KOPT-K1 (cell line): Measurements from ENCODE around the gene CPPED1.

Source experiments
- H3K27ac ChIP-seq: fragments of 200-600 bp; sonication (generic); 2 replicates; pipeline ENCODE4 v1.5.1; 2016; ENCODE audit warnings: antibody characterized with exemption, mild to moderate bottlenecking, low read depth, low read length; ENCODE audit not compliant: poor library complexity, severe bottlenecking
- H3K36me3 ChIP-seq: fragments of 200-600 bp; sonication (generic); 2 replicates; pipeline ENCODE4 v1.5.1; 2017; ENCODE audit warnings: antibody characterized with exemption, mild to moderate bottlenecking, low read length, moderate library complexity; ENCODE audit not compliant: insufficient read depth
- H3K9me3 ChIP-seq: fragments of 200-600 bp; sonication (generic); 2 replicates; pipeline ENCODE4 v1.5.1; 2017; ENCODE audit warnings: antibody characterized with exemption, low read length, mild to moderate bottlenecking; ENCODE audit not compliant: insufficient read depth, poor library complexity, severe bottlenecking

The CPPED1 gene

DNA sequence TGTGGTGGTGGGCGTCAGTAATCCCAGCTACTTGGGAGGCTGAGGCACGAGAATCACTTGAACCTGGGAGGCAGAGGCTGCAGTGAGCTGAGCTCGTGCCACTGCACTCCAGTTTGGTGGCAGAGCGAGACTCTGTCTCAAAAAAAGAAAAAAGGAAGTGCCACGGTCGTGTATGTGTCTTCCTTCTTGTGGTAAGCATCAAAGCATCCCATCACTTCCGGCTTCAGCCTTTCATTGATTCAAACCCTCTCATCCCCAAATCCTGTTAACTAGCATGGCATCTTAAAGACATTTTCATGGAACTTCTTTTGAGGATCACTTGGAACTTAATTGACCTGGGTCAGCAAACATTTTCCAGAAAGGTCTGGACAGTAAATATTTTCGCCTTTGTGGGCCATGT, 126.2 kb downstream of the CPPED1 start:
- no peak overlapping the region for H3K27ac ChIP-seq
- no peaks in the 10 kb centered on the region for H3K36me3 ChIP-seq
- no peaks in the 10 kb centered on the region for H3K9me3 ChIP-seq

DNA sequence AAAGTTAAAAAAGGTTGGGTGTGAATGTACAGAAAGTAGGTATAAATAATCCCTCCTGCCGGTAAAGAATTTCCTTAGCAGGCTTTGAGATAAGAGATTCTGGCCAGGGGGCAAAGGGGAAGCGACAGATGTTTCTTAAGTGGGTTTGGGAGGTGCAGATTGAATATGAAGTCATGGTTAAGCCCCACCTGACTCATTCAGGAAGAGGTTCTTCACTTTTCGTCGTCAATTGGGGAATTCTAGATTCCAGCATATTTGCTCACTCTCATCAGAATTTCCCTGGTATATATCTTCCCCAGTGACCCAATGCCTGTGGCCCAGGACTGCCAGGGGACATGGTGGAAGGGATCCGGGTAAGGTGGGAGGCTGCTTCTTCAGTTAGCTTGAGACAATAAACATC, 127.8 kb downstream of the CPPED1 start:
- H3K27ac ChIP-seq = no peak overlapping the region
- no peaks in the 10 kb centered on the region for H3K36me3 ChIP-seq
- no peaks in the 10 kb centered on the region for H3K9me3 ChIP-seq

DNA sequence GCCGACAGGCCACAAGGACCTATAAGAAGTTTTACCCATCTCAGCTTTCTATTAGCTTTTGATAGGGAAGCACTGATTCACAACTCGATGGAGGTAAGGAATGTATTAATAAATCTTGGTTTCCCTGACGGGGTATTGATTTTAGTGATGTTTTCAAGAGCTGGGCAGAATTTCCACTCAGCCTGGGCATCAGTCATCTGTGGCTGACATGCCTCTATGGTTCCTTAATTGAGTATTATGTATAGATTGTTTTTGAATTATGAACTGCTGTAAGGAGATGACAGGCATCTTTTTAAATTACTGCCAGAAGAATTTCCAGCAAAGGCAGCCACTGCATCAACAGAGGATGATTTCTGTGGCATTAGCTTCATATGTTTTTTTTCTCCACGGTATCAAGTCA, 128.6 kb downstream of the CPPED1 start:
- H3K36me3 ChIP-seq = no peaks in the 10 kb centered on the region
- H3K27ac ChIP-seq = no peak overlapping the region
- H3K9me3 ChIP-seq = no peaks in the 10 kb centered on the region

- H3K36me3 ChIP-seq = no peaks in the 10 kb centered on the region
- no peaks in the 10 kb centered on the region for H3K9me3 ChIP-seq
- H3K27ac ChIP-seq = no peak overlapping the region
Measured at GRCh38 chr16:12674524-12674923, 129.2 kb downstream of the CPPED1 start.

- H3K9me3 ChIP-seq = peaks cover 3% of the 10 kb centered on the region
- no peaks in the 10 kb centered on the region for H3K36me3 ChIP-seq
- no peak overlapping the region for H3K27ac ChIP-seq
Measured at GRCh38 chr16:12674071-12674470, 129.6 kb downstream of the CPPED1 start.

GRCh38 chr16:12673466-12673865, 130.2 kb downstream of the CPPED1 start:
- H3K36me3 ChIP-seq = no peaks in the 10 kb centered on the region
- H3K27ac ChIP-seq = no peak overlapping the region
- H3K9me3 ChIP-seq = peaks cover 9% of the 10 kb centered on the region

DNA sequence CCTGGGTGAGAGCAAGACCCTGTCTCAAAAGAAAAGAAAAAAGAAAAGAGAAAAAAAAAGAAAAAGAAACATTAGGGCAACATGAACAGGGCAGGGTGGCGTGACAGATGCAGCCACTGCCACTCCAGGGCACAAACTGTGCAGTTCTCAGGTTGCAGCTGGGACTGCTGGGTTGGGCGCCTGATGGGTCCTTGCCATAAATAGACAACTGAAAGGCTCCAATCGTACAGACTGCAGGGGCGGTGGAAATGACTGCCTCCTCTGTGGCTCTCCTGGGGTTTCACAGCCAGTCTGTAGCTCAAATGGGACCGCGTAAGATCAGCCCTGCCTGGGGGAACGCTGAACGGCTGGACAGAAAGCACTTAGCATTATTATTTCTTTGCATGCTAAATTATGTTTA, 130.7 kb downstream of the CPPED1 start:
- no peaks in the 10 kb centered on the region for H3K36me3 ChIP-seq
- H3K9me3 ChIP-seq = peaks cover 13% of the 10 kb centered on the region
- H3K27ac ChIP-seq = no peak overlapping the region

- Histone ChIP-seq H3K9me3 (peaks cover 31% of the 10 kb centered on the region), H3K27ac (no peak overlapping the region), H3K36me3 (no peaks in the 10 kb centered on the region)
Measured at GRCh38 chr16:12669908-12670307, 133.8 kb downstream of the CPPED1 start.

DNA sequence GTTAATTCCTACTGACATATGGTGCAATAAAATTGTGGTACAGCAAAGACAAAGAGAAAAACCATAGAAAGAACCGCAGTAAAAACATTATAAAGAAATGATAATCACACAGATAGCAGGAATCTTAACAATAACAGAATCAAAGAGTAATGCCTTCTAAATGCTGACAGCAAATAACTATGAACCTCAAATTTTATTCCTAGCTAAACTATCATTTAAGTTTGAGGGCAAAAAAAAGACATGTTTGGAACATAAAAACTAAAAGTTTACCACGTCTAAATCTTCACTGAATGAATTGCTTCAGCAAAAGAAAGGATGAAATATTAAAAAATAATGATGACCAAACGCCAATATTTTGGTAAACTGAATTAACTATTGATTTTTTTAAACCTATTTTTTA, 135.8 kb downstream of the CPPED1 start:
- H3K9me3 ChIP-seq = peaks cover 31% of the 10 kb centered on the region
- no peak overlapping the region for H3K27ac ChIP-seq
- H3K36me3 ChIP-seq = no peaks in the 10 kb centered on the region

- Histone ChIP-seq H3K9me3 (peaks cover 30% of the 10 kb centered on the region), H3K36me3 (no peaks in the 10 kb centered on the region), H3K27ac (no peak overlapping the region)
Measured at GRCh38 chr16:12664164-12664733, 139.4 kb downstream of the CPPED1 start.

GRCh38 chr16:12661656-12662172, 142.0 kb downstream of the CPPED1 start:
- Histone ChIP-seq H3K27ac (no peak overlapping the region), H3K9me3 (peaks cover 12% of the 10 kb centered on the region), H3K36me3 (no peaks in the 10 kb centered on the region)

- H3K9me3 ChIP-seq = peaks cover 7% of the 10 kb centered on the region
- H3K27ac ChIP-seq = no peak overlapping the region
- no peaks in the 10 kb centered on the region for H3K36me3 ChIP-seq
Measured at GRCh38 chr16:12659871-12660270, 143.8 kb downstream of the CPPED1 start.

- Histone ChIP-seq H3K9me3 (peaks cover 7% of the 10 kb centered on the region), H3K27ac (no peak overlapping the region), H3K36me3 (no peaks in the 10 kb centered on the region)
Measured at GRCh38 chr16:12658506-12658905, 145.2 kb downstream of the CPPED1 start.

DNA sequence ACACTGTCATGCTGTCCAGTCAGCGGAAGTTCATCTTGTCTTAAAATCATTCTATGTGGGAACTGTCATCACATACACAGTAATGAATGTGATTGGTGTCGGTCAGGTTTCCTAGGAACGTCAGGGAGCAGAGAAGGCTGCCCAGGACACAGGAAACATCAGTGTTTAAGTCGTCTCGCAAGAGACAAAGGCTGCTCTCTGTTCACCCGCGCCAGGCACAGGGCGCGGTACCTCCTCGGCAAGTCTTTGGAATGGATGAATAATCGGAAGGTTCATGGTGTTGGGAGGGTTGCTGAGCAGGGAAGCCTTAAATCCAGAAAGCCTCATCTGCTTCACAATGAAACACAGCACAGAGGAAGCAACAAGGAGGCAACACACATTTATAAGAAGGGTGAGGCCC, 148.2 kb downstream of the CPPED1 start:
- no peak overlapping the region for H3K27ac ChIP-seq
- H3K36me3 ChIP-seq = no peaks in the 10 kb centered on the region
- peaks cover 7% of the 10 kb centered on the region for H3K9me3 ChIP-seq

- H3K27ac ChIP-seq = no peak overlapping the region
- H3K36me3 ChIP-seq = no peaks in the 10 kb centered on the region
- H3K9me3 ChIP-seq = peaks cover 7% of the 10 kb centered on the region
Measured at GRCh38 chr16:12653820-12654392, 149.8 kb downstream of the CPPED1 start.

GRCh38 chr16:12652924-12653323, 150.8 kb downstream of the CPPED1 start:
- Histone ChIP-seq H3K36me3 (no peaks in the 10 kb centered on the region), H3K9me3 (peaks cover 4% of the 10 kb centered on the region), H3K27ac (no peak overlapping the region)
